Erythroblast (primary cell): Measurements from ENCODE around the gene ANO6.

Experiments
- GATA1 ChIP-seq: IDR thresholded peaks from 2 replicates; pipeline ENCODE4 v1.6.1; 2011; ENCODE audit warnings: low read depth, mild to moderate bottlenecking, control low read depth, low read length, moderate library complexity
- POLR2A ChIP-seq: IDR thresholded peaks from 2 replicates; pipeline ENCODE4 v1.6.1; 2011; ENCODE audit warnings: mild to moderate bottlenecking, low read length

DNA sequence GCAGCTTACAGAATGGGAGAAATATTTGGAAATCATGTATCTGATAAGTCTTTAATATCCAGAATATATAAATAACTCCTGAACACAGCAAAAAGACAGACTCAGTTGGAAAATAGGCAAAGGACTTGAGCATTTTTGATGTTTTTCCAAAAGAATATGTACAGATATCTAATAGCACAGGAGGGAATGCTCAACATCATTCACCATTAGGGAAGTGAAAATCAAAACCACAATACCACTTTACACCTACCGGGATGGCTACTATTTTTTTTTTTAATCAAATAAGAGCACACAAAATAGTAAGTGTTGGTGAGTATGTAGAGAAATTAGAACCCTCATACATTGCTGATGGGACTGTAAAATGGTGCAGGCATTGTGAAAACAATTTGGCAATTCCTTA is 75.6 kb downstream of the ANO6 start:
- no peak for TF ChIP-seq POLR2A
- no peak for TF ChIP-seq GATA1
